SK-N-SH (cell line): ENCODE data around the gene SLC35C1.

ENCODE experiments used
- MAX ChIP-seq: IDR thresholded peaks from 2 replicates; pipeline ENCODE4 v1.4.0; 2012; ENCODE audit warnings: low read depth
- POLR2AphosphoS5 ChIP-seq: IDR thresholded peaks from 2 replicates; pipeline ENCODE4 v1.6.1; 2012; ENCODE audit warnings: low read depth, low read length

- TF ChIP-seq MAX (no peak), POLR2AphosphoS5 (no peak)
Measured at GRCh38 chr11:45860348-45860747, 55.4 kb downstream of the SLC35C1 start.
